Mammary epithelial cell (primary cell): ENCODE results near the gene MATR3.

Experiments
- EZH2 ChIP-seq: IDR thresholded peaks from 2 replicates; pipeline ENCODE4 v1.6.1; 2012; ENCODE audit warnings: low read length, inconsistent platforms, borderline replicate concordance
- TF ChIP-seq, protein P1 (sequence below), 2 donors: IDR thresholded peaks in 1 of 2; conservative IDR thresholded peaks in 1 of 2; 2 replicates each; pipeline ENCODE4 v1.5.1; 2011 to 2012; ENCODE audit warnings: inconsistent platforms in 2 of 2, low read length in 2 of 2, mild to moderate bottlenecking in 2 of 2, control low read depth in 1 of 2, low read depth in 1 of 2; ENCODE audit not compliant: insufficient read depth in 1 of 2; ENCODE audit errors: extremely low read depth in 1 of 2

DNA sequence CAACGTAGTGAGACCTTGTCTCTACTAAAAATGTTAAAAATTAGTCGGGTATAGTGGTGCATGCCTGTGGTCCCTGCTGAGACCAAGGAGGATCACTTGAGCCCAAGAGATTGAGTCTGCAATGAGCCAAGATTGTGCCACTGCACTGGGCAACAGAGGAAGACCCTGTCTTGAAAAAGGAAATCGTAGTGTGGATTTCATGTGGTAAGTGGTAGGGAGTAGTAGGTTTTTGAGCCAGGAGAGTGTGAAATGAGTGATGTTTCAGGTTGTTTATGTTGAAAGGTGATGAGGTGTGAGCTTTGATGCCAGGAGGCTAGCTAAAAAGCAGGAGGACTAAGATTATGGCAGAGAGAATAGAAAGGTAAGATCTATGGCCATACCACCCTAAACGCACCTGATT, 5.9 kb downstream of the MATR3 start:
- TF ChIP-seq, protein P1, sequence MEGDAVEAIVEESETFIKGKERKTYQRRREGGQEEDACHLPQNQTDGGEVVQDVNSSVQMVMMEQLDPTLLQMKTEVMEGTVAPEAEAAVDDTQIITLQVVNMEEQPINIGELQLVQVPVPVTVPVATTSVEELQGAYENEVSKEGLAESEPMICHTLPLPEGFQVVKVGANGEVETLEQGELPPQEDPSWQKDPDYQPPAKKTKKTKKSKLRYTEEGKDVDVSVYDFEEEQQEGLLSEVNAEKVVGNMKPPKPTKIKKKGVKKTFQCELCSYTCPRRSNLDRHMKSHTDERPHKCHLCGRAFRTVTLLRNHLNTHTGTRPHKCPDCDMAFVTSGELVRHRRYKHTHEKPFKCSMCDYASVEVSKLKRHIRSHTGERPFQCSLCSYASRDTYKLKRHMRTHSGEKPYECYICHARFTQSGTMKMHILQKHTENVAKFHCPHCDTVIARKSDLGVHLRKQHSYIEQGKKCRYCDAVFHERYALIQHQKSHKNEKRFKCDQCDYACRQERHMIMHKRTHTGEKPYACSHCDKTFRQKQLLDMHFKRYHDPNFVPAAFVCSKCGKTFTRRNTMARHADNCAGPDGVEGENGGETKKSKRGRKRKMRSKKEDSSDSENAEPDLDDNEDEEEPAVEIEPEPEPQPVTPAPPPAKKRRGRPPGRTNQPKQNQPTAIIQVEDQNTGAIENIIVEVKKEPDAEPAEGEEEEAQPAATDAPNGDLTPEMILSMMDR (conservative IDR thresholded peaks at IDR 0.05 in 1 of 2, IDR thresholded peaks at IDR 0.05 in 1 of 2; ENCODE audit: extremely low read depth in 1 of 2, insufficient read depth in 1 of 2, low read depth in 1 of 2, low read length in 2 of 2), result no peak
- no peak for TF ChIP-seq EZH2
